Caco-2 (cell line): ENCODE results near the gene NAPEPLD. TPM values are rescaled to one million over a fixed set of nuclear protein-coding genes. Genes with fewer than 3 reads are reported as not detected.

Source experiments
- BruUV-seq: library from RNA; stranded (reverse); fragments of 400-500 nt; replicated peaks from 2 replicates; lab custom pipeline; 2021; lab: Mats Ljungman, UMichigan
- CTCF ChIA-PET: fragments of 300-600 bp; sonication (Branson Sonifier 250); formaldehyde crosslinking; loops from one replicate; lab custom pipeline; 2022; ENCODE audit warnings: antibody characterized with exemption; lab: Charles Lee
- POLR2A ChIA-PET: fragments of 300-600 bp; sonication (Branson Sonifier 250); formaldehyde crosslinking; loops from one replicate; lab custom pipeline; 2022; ENCODE audit warnings: antibody characterized with exemption; lab: Charles Lee
- DNase-seq, 2 experiments: peaks; one replicate each; pipeline versions ENCODE4 v3.0.0 to v3.0.0-alpha.2; 2020 to 2022
- H3K27me3 ChIP-seq: replicated peaks from 2 replicates; pipeline ENCODE4 v1.6.0; 2011; ENCODE audit warnings: low read length; ENCODE audit not compliant: control insufficient read depth, insufficient read depth
- H3K36me3 ChIP-seq: 2 replicates; pipeline ENCODE4 v1.5.1; 2011; ENCODE audit warnings: low read length; ENCODE audit not compliant: control insufficient read depth, insufficient read depth
- H3K4me1 ChIP-seq: fragments of 250-450 bp; sonication (Bioruptor Pico); 2 replicates; pipeline ENCODE4 v1.5.1; 2020; ENCODE audit warnings: mild to moderate bottlenecking
- H3K4me3 ChIP-seq: 2 replicates; pipeline ENCODE4 v1.5.1; 2011; ENCODE audit warnings: low read depth, mild to moderate bottlenecking, control low read depth, low read length
- H3K9me3 ChIP-seq: fragments of 250-450 bp; sonication (Bioruptor Pico); 2 replicates; pipeline ENCODE4 v1.5.1; 2020; ENCODE audit warnings: mild to moderate bottlenecking, moderate library complexity
- H3K27ac Mint-ChIP-seq: one replicate; pipeline ENCODE4 v1.8.0; 2022; ENCODE audit warnings: mixed read lengths; ENCODE audit not compliant: unreplicated experiment
- H3K27me3 Mint-ChIP-seq: one replicate; pipeline ENCODE4 v1.8.0; 2022; ENCODE audit warnings: mixed read lengths; ENCODE audit not compliant: insufficient read depth, unreplicated experiment
- H3K36me3 Mint-ChIP-seq: one replicate; pipeline ENCODE4 v1.8.0; 2022; ENCODE audit warnings: mild to moderate bottlenecking, mixed read lengths; ENCODE audit not compliant: insufficient read depth, unreplicated experiment
- H3K4me1 Mint-ChIP-seq: one replicate; pipeline ENCODE4 v1.8.0; 2022; ENCODE audit warnings: low read depth, mixed read lengths; ENCODE audit not compliant: unreplicated experiment
- H3K4me3 Mint-ChIP-seq: one replicate; pipeline ENCODE4 v1.8.0; 2022; ENCODE audit warnings: mild to moderate bottlenecking, moderate library complexity, mixed read lengths; ENCODE audit not compliant: unreplicated experiment
- H3K9me3 Mint-ChIP-seq: one replicate; pipeline ENCODE4 v1.8.0; 2022; ENCODE audit warnings: mixed read lengths; ENCODE audit not compliant: unreplicated experiment
- intact Hi-C: fragments of 100-400 bp; cut with micrococcal nuclease; formaldehyde crosslinking; loops from one replicate; pipeline ENCODE4 v1.10.0; 2022; ENCODE audit not compliant: unreplicated experiment
- total RNA-seq: library from RNA; stranded (reverse); gene quantifications from 2 replicates; pipeline ENCODE4 v1.2.3, GENCODE V29; 2022
- TF ChIP-seq, protein P1 (sequence below), 2 experiments: fragments of 200-600 bp in 1 of 2; IDR thresholded peaks; 1 replicate in 1 of 2; 2 replicates in 1 of 2; pipeline versions ENCODE4 v1.5.1 to v1.8.0; 2011 to 2022; ENCODE audit warnings: antibody characterized with exemption in 1 of 2, control low read depth in 1 of 2, inconsistent platforms in 1 of 2, low read depth in 1 of 2, low read length in 1 of 2, mild to moderate bottlenecking in 1 of 2, moderate library complexity in 1 of 2; ENCODE audit not compliant: insufficient read depth in 1 of 2, severe bottlenecking in 1 of 2, unreplicated experiment in 1 of 2

Gene NAPEPLD
- total RNA-seq, 1 experiment from 2014 or later = 16.9 TPM

DNA sequence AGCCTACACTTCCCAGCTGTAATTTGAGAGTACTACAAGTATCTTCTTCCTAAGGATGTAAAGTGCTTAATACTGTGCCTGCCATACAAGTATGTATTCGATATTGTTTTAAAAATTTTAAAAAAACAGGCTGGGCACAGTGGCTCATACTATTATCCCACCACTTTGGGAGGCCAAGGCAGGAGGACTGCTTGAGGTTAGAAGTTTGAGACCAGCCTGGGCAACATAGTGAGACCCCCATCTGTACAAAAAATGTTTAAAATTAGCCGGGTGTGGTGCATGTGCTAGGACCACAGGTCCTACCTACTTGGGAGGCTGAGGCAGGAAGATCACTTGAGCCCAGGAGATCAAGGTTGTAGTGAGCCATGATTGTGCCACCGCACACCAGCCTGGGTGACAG, 65.7 kb downstream of the NAPEPLD start:
- intact Hi-C loops = no loop called here
- H3K9me3 Mint-ChIP-seq = no peaks in the 10 kb centered on the region
- no TSS peak for BruUV-seq
- no peaks in the 10 kb centered on the region for H3K4me1 ChIP-seq
- peaks cover 13% of the 10 kb centered on the region for H3K36me3 Mint-ChIP-seq
- no peak overlapping the region for H3K4me3 ChIP-seq
- ChIA-PET CTCF (no interaction called here), POLR2A (no interaction called here)
- H3K9me3 ChIP-seq = no peaks in the 10 kb centered on the region
- DNase-seq = no peak
- no peak overlapping the region for H3K27ac Mint-ChIP-seq
- no peak overlapping the region for H3K4me3 Mint-ChIP-seq
- H3K27me3 ChIP-seq = no peaks in the 10 kb centered on the region
- no peaks in the 10 kb centered on the region; the same call in 1 of the 2 replicates for H3K36me3 ChIP-seq
- no peaks in the 10 kb centered on the region for H3K4me1 Mint-ChIP-seq
- TF ChIP-seq, protein P1, sequence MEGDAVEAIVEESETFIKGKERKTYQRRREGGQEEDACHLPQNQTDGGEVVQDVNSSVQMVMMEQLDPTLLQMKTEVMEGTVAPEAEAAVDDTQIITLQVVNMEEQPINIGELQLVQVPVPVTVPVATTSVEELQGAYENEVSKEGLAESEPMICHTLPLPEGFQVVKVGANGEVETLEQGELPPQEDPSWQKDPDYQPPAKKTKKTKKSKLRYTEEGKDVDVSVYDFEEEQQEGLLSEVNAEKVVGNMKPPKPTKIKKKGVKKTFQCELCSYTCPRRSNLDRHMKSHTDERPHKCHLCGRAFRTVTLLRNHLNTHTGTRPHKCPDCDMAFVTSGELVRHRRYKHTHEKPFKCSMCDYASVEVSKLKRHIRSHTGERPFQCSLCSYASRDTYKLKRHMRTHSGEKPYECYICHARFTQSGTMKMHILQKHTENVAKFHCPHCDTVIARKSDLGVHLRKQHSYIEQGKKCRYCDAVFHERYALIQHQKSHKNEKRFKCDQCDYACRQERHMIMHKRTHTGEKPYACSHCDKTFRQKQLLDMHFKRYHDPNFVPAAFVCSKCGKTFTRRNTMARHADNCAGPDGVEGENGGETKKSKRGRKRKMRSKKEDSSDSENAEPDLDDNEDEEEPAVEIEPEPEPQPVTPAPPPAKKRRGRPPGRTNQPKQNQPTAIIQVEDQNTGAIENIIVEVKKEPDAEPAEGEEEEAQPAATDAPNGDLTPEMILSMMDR (IDR thresholded peaks at IDR 0.05; ENCODE audit: insufficient read depth in 1 of 2, low read depth in 1 of 2, low read length in 1 of 2, severe bottlenecking in 1 of 2, unreplicated experiment in 1 of 2) = no peak
- no peaks in the 10 kb centered on the region for H3K27me3 Mint-ChIP-seq

DNA sequence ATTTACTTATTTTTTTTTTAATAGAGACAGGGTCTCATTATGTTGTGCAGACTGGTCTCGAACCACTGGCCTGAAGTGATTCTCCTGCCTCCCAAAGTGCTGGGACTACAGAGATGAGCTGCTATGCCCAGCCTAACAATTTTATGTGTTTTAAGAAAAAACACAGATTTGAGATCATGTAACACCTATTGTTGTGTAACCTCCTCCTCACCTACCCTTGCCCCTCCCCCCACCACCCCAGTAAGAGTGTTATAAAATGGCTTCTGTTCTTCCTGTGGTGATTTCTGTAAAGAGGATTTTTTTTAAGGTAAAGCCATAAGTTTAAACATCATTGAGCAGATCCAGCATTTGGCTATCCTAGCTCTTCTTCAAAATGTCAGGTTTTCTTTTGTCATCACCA, 66.4 kb downstream of the NAPEPLD start:
- H3K4me3 Mint-ChIP-seq = no peak overlapping the region
- Histone ChIP-seq H3K4me3 (no peak overlapping the region), H3K36me3 (no peaks in the 10 kb centered on the region; the same call in 1 of the 2 replicates), H3K4me1 (no peaks in the 10 kb centered on the region), H3K27me3 (no peaks in the 10 kb centered on the region), H3K9me3 (no peaks in the 10 kb centered on the region)
- no peak overlapping the region for H3K27ac Mint-ChIP-seq
- H3K27me3 Mint-ChIP-seq = no peaks in the 10 kb centered on the region
- no peak for DNase-seq
- BruUV-seq = no TSS peak
- H3K36me3 Mint-ChIP-seq = peaks cover 11% of the 10 kb centered on the region
- ChIA-PET POLR2A (no interaction called here), CTCF (no interaction called here)
- H3K4me1 Mint-ChIP-seq = no peaks in the 10 kb centered on the region
- intact Hi-C loops = no loop called here
- TF ChIP-seq, protein P1 (IDR thresholded peaks at IDR 0.05; ENCODE audit: insufficient read depth in 1 of 2, low read depth in 1 of 2, low read length in 1 of 2, severe bottlenecking in 1 of 2, unreplicated experiment in 1 of 2) = no peak
- no peaks in the 10 kb centered on the region for H3K9me3 Mint-ChIP-seq

DNA sequence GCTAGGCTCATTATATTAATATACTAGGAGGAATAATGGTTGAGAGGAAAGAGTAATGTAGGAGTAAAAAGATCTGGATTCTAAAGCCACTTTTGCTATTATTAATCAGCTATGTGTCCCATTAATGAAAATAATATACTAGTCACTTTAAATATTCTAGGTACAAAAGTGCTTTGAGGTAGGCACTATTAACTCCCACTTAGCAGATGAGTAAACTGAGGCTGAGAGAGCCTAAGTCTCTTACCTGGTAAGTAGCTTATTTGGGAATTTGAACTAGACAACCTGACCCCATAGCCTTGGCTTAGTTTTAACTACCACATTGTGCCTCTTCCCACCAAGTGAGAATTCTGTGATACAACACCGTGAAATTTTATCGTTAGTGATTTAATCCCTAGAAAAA, 68.0 kb downstream of the NAPEPLD start:
- ChIA-PET CTCF (interaction anchor here (0.7 kb wide), 1 partner anchor 50 kb away, joined by 3 read pairs; no protein-coding TSS in a partner anchor), POLR2A (no interaction called here)
- H3K4me1 ChIP-seq = 0 out of 2 replicates have a peak, but pooled peaks cover 4% of the 10 kb centered on the region
- no peaks in the 10 kb centered on the region for H3K27me3 ChIP-seq
- no peak for DNase-seq
- Mint-ChIP-seq H3K27ac (no peak overlapping the region), H3K9me3 (no peaks in the 10 kb centered on the region), H3K4me3 (no peak overlapping the region), H3K27me3 (no peaks in the 10 kb centered on the region), H3K4me1 (no peaks in the 10 kb centered on the region), H3K36me3 (peaks cover 3% of the 10 kb centered on the region)
- TF ChIP-seq, protein P1 (IDR thresholded peaks at IDR 0.05; ENCODE audit: insufficient read depth in 1 of 2, low read depth in 1 of 2, low read length in 1 of 2, severe bottlenecking in 1 of 2, unreplicated experiment in 1 of 2) = no peak
- no peak overlapping the region for H3K4me3 ChIP-seq
- intact Hi-C loops = no loop called here
- no peaks in the 10 kb centered on the region for H3K9me3 ChIP-seq
- BruUV-seq = no TSS peak
- H3K36me3 ChIP-seq = no peaks in the 10 kb centered on the region
